ENCODE results near the gene CDK9. TPM values are rescaled to one million over a fixed set of nuclear protein-coding genes. Genes with fewer than 3 reads are reported as not detected.

CDK9 gene
- total and polyA plus RNA-seq, 10 of the 15 experiments (the other 5 are each of a cell fraction or from before 2014, with no cell fraction given), result 7.3 to 92.6 (median 51.6) TPM

- Histone ChIP-seq H3K36me3 (ENCODE audit: control insufficient read depth in 2 of 2, insufficient read depth in 2 of 2, low read length in 1 of 2) (peaks cover 5 to 31% of the 10 kb centered on the region in 2 experiments), H3K9me3 (replicated peaks; ENCODE audit: control insufficient read depth, insufficient read depth, low read length) (no peaks in the 10 kb centered on the region), H3K79me2 (ENCODE audit: control insufficient read depth, insufficient read depth, low read length) (peaks cover 8% of the 10 kb centered on the region), H3K4me2 (ENCODE audit: control insufficient read depth, insufficient read depth) (no peak overlapping the region), H3K4me1 (ENCODE audit: control insufficient read depth, insufficient read depth, low read length) (peaks cover 15% of the 10 kb centered on the region), H2AFZ (ENCODE audit: control insufficient read depth, low read depth, low read length) (no peak overlapping the region), H3K27me3 (replicated peaks in 1 of 2; ENCODE audit: control insufficient read depth in 2 of 2, insufficient read depth in 2 of 2, low read length in 1 of 2) (no peaks in the 10 kb centered on the region), H3K4me3 (no peak overlapping the region), H3K27ac (ENCODE audit: control insufficient read depth, insufficient read depth) (no peak overlapping the region), H3K9ac (ENCODE audit: control insufficient read depth, insufficient read depth, low read length) (no peak overlapping the region), H4K20me1 (ENCODE audit: control insufficient read depth, insufficient read depth) (peaks cover 5% of the 10 kb centered on the region; the same call in 1 of the 2 replicates)
- DNase-seq (ENCODE audit: low read depth, low spot score) (no peak), ATAC-seq (no peak), FAIRE-seq (no peak)
- no TSS peak for BruUV-seq (replicated peaks)
- SMC1A ChIA-PET (ENCODE audit: uncharacterized antibody, unreplicated experiment), result interaction anchor here (0.8 to 2.0 kb wide), 5 partner anchors 10 to 104 kb away, joined by 3 to 9 read pairs (median 6); partner anchors contain the start of gene TOR2A
- CTCF ChIA-PET, result interaction anchor here (0.8 to 9.2 kb wide), 8 partner anchors 14 to 176 kb away, joined by 3 to 75 read pairs (median 5); partner anchors contain the start of genes CDK9, SH2D3C and TOR2A
- no peak for TF ChIP-seq POLR2AphosphoS2 (IDR thresholded peaks at IDR 0.05; ENCODE audit: low read depth, low read length)
- TF ChIP-seq CHD2 (IDR thresholded peaks at IDR 0.05; ENCODE audit: borderline replicate concordance, low read depth, low read length), result no peak
- TF ChIP-seq, protein P1, sequence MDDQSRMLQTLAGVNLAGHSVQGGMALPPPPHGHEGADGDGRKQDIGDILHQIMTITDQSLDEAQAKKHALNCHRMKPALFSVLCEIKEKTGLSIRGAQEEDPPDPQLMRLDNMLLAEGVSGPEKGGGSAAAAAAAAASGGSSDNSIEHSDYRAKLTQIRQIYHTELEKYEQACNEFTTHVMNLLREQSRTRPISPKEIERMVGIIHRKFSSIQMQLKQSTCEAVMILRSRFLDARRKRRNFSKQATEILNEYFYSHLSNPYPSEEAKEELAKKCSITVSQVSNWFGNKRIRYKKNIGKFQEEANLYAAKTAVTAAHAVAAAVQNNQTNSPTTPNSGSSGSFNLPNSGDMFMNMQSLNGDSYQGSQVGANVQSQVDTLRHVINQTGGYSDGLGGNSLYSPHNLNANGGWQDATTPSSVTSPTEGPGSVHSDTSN (IDR thresholded peaks at IDR 0.05; ENCODE audit: insufficient replicate concordance, low read depth, low read length), result no peak
- TF ChIP-seq TCF7 (IDR thresholded peaks at IDR 0.05; ENCODE audit: borderline replicate concordance), result no peak
- TF ChIP-seq IRF5 (IDR thresholded peaks at IDR 0.05; ENCODE audit: borderline replicate concordance), result no peak
- TF ChIP-seq MYC (IDR thresholded peaks at IDR 0.05; ENCODE audit: insufficient read depth, insufficient read length, insufficient replicate concordance, low read length, severe bottlenecking), result no peak
- RAD21 ChIA-PET (ENCODE audit: unreplicated experiment), result interaction anchor here (1.1 to 7.6 kb wide), 5 partner anchors 13 to 155 kb away, joined by 5 to 61 read pairs (median 11); partner anchors contain the start of genes CDK9, SH2D3C, ST6GALNAC4 and TOR2A
- POLR2A ChIA-PET, result interaction anchor here (0.8 kb wide), 1 partner anchor 19 kb away, joined by 8 read pairs; no protein-coding TSS in a partner anchor
- WGBS (ENCODE audit: insufficient coverage, insufficient replicate concordance, low lambda C conversion rate, missing lambda C conversion rate), result 100% methylated on average over 1 of the region's 1 CpG
- intact Hi-C loops (cut with micrococcal nuclease; ENCODE audit: unreplicated experiment) (no loop called here), in situ Hi-C loops (cut with MboI) (no loop called here)
Measured at GRCh38 chr9:127765418-127765817, 20.4 kb upstream of the CDK9 start.
